ENCODE measurements around the gene MYBPH.
A peak's percentile ranks its signal among the peaks of the same experiment; 100 is the strongest.

The MYBPH gene, protein sequence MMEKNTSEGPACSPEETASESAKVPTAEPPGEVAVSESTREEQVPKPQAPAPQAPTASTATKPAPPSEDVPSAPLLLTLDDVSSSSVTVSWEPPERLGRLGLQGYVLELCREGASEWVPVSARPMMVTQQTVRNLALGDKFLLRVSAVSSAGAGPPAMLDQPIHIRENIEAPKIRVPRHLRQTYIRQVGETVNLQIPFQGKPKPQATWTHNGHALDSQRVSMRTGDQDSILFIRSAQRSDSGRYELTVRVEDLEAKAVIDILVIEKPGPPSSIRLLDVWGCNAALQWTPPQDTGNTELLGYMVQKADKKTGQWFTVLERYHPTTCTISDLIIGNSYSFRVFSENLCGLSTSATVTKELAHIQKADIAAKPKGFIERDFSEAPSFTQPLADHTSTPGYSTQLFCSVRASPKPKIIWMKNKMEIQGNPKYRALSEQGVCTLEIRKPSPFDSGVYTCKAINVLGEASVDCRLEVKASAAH
- total RNA-seq = 0 reads per million in 4 experiments

DNA sequence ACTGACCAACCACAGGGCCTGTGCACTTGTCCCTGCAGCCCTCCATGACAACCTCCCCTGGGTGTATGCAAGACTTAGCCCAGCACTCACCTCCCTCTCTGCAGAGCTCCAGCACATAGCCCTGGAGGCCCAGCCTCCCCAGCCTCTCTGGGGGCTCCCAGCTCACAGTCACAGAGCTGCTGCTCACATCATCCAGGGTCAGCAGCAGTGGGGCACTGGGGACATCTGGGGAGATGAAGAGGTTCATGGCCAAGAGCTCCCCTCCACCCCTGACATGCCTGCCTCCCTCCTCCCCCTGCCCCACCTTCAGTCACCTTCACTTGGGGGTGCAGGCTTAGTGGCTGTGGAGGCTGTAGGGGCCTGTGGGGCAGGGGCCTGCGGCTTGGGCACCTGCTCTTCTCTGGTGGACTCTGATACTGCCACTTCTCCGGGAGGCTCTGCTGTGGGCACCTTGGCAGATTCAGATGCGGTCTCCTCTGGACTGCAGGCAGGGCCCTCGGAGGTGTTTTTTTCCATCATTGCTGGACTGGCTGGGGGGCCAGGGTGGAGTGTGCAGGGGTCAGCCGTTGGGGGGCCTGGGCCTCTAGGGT lies at the start of gene MYBPH:
Gene MYBPH (minus strand): TSS at position 590 of the 590 bp plus-strand sequence. CDS start 71 bp downstream, at position 519.
- no peak for DNase-seq

DNA sequence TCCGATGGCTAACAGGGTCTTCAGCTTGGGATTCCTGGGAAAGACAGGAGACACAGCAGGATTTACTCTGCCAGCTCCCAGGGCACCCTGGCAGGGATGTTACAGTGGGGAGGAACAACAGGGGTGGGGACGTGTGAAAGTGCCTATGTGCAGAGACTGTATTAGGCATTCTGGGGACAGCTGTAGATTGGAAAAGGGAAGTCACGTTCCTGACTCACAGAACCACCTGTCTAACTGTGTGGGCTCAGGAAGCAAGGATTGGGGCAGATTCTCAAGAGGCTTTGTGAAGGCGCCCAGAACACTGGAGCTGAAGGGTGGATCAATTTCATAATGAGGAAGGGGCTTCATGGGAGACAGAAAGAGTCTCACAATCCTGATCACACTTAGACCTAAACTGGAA lies 49.4 kb upstream of the MYBPH start:
- DNase-seq = no peak

DNA sequence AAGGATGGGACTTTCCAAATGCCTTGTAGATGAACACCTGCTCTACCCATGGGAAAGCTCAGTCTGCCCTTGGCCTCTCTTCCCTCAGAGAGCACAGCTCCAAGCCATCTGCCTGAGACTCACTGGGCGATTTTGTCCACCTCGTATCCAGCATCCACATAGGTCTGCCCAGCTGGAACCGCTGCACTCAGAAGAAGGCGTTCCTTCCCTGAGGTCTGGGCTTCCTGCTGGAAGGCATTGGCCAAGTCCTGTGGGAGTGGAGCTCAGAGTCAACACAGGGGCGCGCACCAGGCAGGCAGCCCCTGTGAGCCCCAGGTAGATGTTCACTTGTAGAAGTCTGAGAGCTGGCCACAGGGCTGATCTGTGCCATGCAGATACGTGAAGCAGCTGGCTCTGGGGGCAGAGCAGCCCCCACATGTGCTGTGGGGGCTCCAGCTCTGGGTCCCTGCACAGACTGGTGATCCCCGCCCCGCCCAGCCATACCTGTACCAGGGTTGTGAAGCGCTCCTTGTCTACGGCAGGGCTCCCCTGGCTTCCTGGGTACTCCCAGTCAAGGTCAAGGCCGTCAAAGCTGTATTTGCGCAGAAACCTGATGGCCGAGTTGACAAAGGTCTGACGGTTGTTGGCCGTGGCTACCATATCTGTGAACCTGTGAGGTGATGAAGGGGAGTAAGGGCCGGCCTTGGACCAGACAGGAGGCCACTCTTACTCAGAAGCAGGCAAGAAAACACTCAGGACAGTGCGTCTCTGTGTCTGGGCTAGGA lies 47.6 kb upstream of the MYBPH start:
- DNase-seq = no peak

- no peak for DNase-seq
Measured at GRCh38 chr1:203219934-203220333, 44.3 kb upstream of the MYBPH start.

DNA sequence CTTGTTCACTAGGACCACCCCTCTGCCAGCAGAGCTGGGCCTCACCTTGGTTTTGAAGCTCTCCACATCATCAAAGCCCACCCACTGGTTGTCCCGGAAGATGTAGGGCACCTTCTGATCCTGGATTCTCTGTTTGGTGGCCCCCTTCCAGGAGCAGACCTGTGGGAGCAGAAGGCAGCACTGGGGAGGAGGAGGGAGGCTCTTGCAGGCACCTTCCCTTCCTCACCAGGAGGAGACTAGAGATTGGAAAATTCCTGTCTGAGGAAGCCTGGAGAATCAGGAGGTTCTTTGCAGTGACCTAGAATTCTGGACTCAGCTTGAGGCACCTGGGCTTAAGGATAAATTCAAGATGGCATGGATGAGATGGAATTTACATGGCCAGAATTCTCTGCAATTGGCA lies 43.5 kb upstream of the MYBPH start:
- no peak for DNase-seq

- no peak for DNase-seq
Measured at GRCh38 chr1:203217668-203218067, 42.0 kb upstream of the MYBPH start.

GRCh38 chr1:203217139-203217655 lies 41.6 kb upstream of the MYBPH start:
- no peak for DNase-seq

DNA sequence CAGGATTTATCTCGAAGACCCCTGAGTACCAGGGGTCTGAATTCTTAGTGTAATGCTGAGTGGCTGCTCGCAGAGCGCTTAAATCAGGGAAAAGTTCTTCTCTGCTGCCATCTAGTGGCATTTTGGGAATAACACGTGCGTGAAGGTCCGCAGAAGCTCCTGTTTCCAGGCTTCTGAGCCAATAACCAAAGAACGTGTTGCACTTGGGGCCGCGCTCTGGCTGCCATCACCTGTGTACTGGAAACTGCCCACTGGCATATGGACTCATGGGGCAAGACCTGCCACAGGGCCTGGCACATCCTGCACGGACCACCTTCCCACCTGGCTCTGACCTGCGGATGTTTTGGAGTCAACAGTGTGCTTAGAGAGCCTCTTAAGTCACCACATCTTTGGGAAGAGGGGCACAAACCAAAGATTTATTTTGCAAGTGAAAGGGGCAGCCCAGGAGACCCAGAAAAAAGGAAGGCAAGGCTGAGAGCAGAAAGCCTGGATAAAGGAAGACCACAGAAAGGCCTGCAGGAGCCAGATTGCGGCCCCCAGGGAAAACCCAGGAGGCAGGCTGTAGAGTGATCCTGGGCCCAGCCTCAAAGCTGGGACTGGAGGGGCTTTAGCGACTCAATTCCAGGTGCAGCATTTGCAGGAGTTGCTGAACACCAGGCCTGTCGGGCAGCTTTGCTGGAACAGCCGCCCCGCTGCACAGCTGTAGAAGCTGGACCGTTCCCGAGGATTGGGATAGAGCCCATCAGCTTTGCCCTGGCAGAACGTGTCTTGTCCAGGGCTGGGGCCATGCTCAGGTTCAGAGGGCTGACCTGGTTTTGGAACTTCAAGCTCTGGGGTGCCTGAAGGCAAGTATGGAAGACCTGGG lies 40.9 kb upstream of the MYBPH start:
- DNase-seq = peak; percentile 15

- DNase-seq = no peak
Measured at GRCh38 chr1:203215573-203215972, 39.9 kb upstream of the MYBPH start.

- no peak for DNase-seq
Measured at GRCh38 chr1:203214871-203215270, 39.2 kb upstream of the MYBPH start.

DNA sequence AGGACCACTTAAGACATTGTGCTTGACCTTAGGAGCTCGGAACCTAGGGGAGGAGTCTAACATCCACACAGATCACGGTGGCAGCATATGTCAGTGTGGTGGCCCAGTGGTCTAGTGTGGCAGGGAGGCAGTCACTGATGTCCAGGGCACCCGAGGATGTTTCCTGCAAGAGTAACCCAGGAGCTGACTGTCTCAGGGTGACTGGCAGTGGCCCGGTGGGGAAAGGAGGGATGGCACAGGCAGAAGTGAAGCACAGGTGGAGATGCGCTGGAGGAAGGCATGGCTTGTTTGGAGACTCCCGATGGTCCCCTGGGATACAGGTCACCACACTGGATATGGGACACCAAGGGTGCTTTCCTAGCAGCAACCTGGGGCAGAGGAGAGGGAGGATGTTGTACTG lies 37.5 kb upstream of the MYBPH start:
- DNase-seq = no peak

DNA sequence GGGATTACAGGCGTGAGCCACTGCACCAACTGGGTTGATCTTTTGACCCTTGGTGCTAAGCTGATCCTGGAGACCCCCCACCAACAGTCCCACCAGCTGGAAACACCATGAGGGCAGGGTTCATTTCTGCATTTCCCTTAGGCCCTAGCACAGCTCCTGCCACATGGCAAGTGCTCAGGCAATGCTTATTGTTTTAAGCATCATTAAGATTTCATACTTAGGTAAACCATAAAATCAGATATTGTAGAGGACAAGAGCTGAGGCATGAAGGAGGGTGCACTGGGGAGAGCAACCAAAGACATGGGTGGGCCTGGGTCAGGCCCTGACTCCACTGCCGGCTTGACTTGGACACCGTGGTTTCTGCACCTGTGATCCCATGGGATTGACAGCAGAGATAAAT lies 36.2 kb upstream of the MYBPH start:
- no peak for DNase-seq

GRCh38 chr1:203210988-203211387 lies 35.4 kb upstream of the MYBPH start:
- no peak for DNase-seq

DNA sequence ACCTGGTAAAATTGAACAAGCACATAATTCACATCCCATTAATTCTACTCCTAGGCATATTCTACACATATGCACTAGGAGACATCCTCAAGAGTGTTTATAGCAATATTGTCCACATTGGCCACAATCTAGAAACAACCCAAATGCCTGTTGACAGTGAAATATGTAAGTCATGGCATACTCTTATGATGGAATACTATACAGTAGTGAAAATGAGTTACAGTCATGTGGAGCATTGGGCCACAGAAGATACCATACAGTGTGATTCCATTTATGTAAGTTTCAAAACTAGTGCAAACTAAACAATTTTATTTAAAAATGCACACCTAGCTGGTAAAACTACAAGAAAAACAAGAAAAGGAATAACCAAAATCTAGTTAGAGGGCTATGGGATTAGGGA lies 34.7 kb upstream of the MYBPH start:
- no peak for DNase-seq

GRCh38 chr1:203208181-203208580 lies 32.6 kb upstream of the MYBPH start:
- no peak for DNase-seq

DNA sequence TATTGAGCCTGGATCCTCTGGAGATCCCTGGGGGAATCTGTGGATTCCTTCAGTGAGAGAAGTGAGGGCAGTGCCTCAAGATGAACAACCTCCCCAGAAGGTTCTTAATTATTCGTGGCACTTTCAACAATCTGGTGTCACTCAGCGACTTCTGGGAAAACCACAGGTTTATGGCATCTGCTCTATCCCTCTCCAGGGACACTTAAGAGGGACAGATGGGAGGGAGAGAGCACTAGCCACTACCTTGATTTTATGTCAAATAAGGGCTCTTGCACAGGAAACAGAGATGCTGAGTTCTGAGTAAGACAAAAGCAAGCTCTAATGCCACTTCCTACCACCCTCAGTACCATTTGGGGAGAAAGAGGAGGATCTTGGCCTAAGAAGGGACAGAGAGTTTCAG lies 32.1 kb upstream of the MYBPH start:
- DNase-seq = no peak

DNA sequence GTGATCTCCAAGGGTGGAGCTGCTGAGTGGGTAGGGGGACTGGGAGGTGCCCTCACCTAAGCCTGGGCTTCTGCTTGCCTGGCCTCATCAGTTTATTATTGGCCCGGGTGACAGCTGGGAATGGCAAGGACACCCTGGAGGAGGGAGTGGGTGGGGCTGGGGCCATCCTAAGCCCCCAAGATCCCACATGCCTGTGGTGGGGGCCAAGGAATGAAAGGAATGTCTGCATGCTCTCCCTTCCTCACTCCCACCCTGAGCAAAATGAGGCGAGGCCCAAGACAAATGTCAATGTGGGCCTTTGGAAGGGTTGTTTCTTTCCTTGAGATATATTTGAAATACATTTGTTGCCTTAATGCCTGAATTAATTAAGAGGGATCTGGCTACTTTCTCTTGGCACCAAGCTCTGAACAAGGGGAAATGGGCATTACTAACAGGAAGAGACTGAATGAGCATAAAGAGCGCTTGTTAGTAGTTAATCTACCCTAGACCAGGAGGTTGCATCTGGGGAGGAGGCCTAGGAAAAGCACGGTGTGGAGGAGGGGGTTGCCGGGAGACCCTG lies 30.6 kb upstream of the MYBPH start:
- no peak for DNase-seq

DNA sequence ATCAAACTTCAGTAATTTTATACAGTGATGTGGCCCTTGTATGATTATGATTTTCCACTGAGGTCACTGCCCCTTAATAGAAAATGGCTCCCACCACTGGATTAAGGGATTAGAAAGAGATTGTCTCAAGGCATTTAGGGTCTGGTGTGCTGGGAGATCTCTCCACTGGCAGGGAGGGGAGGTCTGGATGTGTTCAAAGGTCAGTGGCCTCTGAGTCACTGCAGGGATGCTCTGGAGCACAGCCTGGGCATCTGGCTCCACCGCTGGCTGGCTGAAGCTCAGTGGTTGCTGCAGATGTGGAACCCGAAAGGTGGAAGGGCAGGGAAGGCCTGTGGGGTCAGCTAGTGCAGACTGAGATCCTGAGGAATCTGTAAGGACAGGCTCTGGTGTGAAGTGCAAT lies 29.1 kb upstream of the MYBPH start:
- DNase-seq = no peak

GRCh38 chr1:203202431-203203245 lies 27.0 kb upstream of the MYBPH start:
- no peak for DNase-seq

- DNase-seq = no peak
Measured at GRCh38 chr1:203201516-203202205, 26.0 kb upstream of the MYBPH start.

DNA sequence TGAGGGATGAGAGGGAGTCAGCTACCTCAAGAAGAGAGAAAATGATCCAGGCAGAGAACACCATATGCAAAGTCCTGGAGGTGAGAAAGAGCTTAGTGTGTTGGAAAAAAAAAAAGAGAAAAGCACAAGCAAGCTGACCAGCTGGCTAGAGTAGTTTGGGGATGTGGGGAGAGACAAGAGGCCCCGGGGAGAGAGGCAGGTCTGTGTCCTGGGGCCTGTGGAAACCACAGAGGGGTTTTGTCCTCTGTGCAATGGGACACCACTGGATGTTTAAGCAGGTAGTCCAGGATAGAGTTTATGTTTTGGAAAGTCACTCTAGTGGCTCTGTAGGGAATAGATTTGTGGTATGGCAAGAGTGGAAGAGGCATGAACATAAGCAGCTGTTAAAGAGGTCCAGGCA lies 25.3 kb upstream of the MYBPH start:
- no peak for DNase-seq
